ENCODE data around the gene SPATA21.
"Not testable (repeated sequence)": the region's sequence is repeated elsewhere in the genome, so short reads cannot be mapped to it uniquely, and the experiment has no call there.

SPATA21 gene

GRCh38 chr1:16456151-16456550 is 18.9 kb upstream of the SPATA21 start:
- intact Hi-C loops (cut with DNase I): not testable (repeated sequence)

DNA sequence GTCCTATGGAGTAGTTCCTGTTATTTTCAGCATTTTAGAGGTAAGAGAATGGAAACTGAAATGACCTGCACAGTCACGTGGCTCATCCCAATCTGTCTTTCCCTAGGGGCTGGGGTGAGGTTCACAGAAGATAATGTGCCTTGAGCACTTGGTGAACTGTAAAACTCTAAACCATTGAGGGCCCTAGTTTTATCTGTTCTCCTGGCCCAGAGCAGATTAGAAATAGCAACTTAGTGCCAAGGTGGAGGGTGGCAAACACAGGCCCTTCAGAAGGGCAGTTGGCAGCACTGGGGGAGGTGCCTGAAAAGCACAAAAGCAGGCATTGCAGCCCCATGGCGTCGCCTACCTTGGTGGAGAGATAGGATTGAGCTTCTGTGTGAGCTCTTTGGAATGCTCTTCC is 17.7 kb upstream of the SPATA21 start:
- DNase-seq; intact Hi-C loops (cut with DNase I): not testable (repeated sequence)

More at GRCh38 chr1:16456151-16456550, 18.9 kb upstream of the SPATA21 start:
- DNase-seq: not testable (repeated sequence)

DNA sequence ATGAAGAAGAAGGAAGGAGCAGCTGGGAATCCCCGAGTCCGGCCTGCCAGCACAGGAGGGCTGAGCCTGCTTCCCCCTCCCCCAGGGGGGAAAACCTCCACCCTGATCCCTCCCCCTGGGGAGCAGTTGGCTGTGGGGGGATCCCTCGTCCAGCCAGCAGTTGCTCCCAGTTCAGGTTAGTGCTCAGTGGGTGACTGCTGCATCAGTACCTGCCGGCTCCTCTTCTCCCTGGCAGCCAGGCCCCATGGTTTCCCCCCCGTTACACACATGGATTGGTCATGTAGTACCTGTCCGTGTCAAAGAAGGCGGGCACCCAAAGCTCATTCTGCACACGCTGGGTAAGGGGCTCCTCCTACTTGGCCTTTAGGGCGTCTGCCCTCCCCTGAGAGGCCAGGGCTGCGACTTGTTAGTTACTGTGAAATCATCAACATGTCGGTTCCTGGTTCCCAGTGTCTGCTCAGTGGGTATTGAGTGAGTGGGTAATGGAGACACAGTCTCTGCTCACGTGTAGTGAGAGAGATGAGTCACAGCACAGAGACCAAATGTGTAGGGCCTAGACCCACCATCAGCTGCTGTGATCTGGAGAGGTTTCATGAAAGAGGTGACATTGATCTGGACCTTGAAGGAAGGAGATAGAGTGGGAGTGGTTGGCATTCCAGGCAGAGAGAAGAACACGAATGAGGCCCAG is 14.8 kb upstream of the SPATA21 start:
- DNase-seq: no peak
- intact Hi-C loops (cut with DNase I): no loop called here

GRCh38 chr1:16450863-16451481 is 13.7 kb upstream of the SPATA21 start:
- no peak for DNase-seq
- intact Hi-C loops (cut with DNase I): no loop called here

- intact Hi-C loops (cut with DNase I): no loop called here
- DNase-seq: no peak
Observed at GRCh38 chr1:16449666-16450065, 12.4 kb upstream of the SPATA21 start.

GRCh38 chr1:16449065-16449464 is 11.8 kb upstream of the SPATA21 start:
- no peak for DNase-seq
- intact Hi-C loops (cut with DNase I): no loop called here

- intact Hi-C loops (cut with DNase I): no loop called here
- DNase-seq: no peak
Observed at GRCh38 chr1:16447641-16448040, 10.4 kb upstream of the SPATA21 start.

- no peak for DNase-seq
- intact Hi-C loops (cut with DNase I): no loop called here
Observed at GRCh38 chr1:16446116-16446515, 8.9 kb upstream of the SPATA21 start.

DNA sequence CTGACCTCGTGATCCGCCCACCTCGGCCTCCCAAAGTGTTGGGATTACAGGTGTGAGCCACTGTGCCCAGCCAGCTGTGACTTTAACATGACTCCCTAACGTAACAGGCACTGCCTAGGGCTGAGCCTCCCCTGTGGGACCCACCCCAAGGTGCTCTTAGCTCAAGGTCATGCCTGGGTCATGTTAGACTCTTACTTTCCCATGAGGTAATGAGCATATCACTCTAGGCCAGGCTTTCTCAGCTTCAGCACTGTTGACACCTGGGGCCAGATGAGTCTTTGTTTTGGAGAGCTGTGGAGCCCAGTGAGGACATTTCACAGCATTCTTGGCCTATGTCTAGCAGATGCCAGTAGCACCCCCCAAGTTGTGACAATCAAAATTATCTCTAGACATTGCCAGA is 7.8 kb upstream of the SPATA21 start:
- DNase-seq: no peak
- intact Hi-C loops (cut with DNase I): no loop called here

DNA sequence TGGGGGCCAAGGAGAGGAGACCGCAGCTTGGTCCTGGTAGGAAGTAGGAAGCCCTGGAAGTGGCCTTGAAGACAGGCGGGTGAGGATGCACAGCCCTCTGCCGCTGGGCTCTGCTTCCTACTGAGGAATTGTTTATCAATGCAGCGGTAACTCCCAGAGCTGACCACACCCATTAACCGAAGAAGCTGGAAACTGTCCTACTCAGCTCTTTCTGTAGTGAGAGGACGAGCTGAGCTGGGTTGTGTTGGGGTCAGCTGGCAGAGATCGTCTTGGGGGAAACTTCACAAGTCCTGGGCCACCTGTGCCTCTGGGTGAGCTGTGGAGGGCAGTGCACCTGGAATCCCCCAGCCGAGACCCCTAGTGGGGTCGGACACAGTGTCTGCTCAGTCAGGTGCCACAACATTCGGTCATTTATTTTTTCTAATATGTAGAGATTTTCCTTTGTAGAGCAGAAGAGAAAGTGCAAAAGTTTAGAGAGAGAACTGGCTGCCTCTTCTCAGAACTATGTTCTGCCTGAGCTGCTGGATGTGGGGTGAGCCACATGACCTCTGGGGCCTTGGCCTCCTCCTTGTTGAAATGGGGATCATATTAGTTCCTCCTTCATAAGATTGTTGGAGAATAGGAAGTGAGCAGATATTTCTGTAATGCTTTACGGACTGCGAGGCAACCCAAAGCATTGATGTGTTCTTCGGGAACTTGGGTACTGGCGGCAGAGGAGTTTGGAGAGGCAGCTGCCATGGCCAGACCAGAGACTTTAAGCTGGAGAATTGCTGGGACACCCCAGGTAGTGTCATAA is 6.9 kb upstream of the SPATA21 start:
- intact Hi-C loops (cut with DNase I): loop anchor here (5.0 kb wide), 1 partner anchor 53 kb away; no protein-coding TSS in a partner anchor
- no peak for DNase-seq

DNA sequence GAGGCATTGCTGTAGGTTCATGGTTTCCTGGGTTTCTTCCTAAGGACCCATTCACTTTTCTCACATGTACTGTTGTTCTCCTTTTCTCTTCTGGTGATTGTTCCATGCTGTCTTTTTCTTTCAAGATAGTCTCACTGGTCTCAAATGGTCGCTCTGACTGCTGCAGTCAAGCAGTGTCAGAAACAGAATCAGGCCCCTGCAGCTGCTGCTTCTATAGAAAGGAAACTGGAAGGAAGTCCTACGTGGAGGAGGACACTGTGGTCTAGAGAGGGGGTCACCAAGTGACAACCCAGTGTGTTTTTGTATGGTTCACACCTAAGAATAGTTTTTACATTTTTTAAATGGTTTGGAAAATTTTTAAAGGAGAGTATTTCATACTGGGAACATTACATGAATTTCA is 5.7 kb upstream of the SPATA21 start:
- intact Hi-C loops (cut with DNase I): loop anchor here (5.0 kb wide), 1 partner anchor 54 kb away; no protein-coding TSS in a partner anchor
- DNase-seq: no peak

DNA sequence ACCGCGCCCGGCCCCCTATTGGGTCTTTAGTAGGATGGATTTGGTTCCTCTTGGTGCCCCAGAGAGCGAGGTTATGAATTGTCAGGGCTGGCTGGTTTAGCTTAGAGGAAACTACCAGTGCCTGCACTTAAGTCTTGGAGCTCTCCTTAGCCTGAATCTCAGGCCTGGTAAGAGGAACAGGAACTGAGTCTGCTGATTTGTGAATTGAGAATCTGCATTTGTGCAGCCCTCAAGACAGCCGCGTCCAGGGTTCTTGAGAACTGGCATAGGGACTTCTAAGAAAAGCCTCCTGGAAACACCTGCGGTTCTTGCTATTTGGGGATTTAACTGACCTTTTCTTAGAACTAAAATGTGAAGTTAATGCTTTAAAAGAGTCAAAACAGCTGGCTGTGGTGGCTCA is 5.0 kb upstream of the SPATA21 start:
- intact Hi-C loops (cut with DNase I): loop anchor here (5.0 kb wide), 1 partner anchor 55 kb away; no protein-coding TSS in a partner anchor
- DNase-seq: no peak

GRCh38 chr1:16441282-16441665 is 4.0 kb upstream of the SPATA21 start:
- no peak for DNase-seq
- intact Hi-C loops (cut with DNase I): loop anchor here (5.0 kb wide), 1 partner anchor 56 kb away; no protein-coding TSS in a partner anchor

GRCh38 chr1:16440470-16441281 is 3.5 kb upstream of the SPATA21 start, which contains the start of gene NECAP2:
TSS of gene NECAP2 (plus strand) at chr1:16440724. CDS start at chr1:16440762, 38 bp downstream.
- intact Hi-C loops (cut with DNase I): loop anchor here (5.0 kb wide), 1 partner anchor 57 kb away; no protein-coding TSS in a partner anchor
- peak; percentile 81 to 98 (median 95) for DNase-seq

DNA sequence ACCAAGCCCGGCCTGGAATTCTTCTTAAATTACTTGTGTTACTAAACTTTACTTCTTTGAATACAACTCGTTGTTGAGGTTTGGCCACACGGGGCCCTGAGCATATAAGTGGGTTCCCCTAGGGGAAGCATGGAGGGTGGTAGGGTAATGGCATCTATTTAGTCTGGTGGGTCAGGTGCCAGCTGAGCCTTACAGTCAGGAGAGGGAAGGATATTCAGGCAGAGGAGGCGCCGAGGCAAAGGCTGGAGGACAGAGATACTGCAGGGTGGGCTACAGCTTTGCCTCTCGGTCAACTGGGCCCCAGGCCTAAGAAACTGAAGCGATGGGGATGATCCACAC is 2.9 kb upstream of the SPATA21 start:
- intact Hi-C loops (cut with DNase I): loop anchor here (5.0 kb wide), 1 partner anchor 57 kb away; no protein-coding TSS in a partner anchor

DNA sequence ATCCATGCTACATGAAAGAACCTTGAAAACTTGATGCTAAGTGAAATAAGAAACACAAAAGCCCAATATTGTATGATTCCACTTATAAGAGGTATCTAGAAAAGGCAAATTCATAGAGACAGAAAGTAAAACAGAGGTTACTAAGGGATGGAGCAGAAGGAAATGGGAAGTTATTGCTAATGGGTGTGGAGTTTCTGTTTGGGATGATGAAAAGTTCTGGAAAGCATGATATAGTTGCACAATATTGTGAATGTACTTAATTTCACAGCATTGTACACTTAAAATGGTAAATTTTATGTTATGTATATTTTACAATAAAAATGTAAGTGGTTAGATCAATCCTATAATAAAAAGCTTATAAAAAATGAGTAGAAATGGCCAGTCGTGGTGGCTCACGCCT is 1.7 kb upstream of the SPATA21 start:
- DNase-seq: no peak
- intact Hi-C loops (cut with DNase I): no loop called here

More for the DNA sequence above, 2.9 kb upstream of the SPATA21 start:
- DNase-seq: no peak

DNA sequence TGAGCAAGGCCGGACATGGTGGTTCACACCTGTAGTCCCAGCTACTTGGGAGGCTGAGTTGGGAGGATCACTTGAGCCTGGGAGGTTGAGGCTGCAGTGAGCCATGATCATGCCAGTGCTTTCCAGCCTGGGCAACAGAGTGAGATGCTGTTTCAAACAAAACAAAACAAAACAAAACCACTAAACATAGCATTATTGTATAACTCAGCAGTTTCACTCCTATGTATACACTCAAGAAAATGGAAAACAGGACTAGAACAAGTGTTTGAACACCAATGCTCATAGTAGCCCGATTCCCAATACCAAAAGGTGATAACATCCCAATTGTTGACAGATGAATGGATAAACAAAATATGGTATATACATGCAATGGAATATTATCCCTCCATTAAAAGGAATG is 1.3 kb upstream of the SPATA21 start:
- no peak for DNase-seq
- intact Hi-C loops (cut with DNase I): no loop called here

DNA sequence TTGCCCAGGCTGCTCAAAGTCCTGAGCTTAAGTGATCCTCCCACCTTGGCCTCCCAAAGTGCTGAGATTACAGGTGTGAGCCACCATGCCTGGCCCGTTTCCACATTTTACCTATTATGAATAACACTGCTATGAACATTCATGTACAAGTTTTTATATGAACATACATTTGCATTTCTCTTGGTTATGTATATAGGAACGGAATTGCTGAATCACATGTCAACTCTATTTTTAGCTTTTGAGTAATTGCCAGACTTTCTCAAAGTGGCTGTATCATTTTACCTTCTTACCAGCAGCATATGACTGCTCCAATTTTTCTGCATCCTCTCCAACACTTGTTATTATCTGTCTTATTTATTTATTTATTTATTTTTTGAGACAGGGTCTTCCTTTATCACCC is 2.7 kb downstream of the SPATA21 start:
- intact Hi-C loops (cut with DNase I): no loop called here

DNA sequence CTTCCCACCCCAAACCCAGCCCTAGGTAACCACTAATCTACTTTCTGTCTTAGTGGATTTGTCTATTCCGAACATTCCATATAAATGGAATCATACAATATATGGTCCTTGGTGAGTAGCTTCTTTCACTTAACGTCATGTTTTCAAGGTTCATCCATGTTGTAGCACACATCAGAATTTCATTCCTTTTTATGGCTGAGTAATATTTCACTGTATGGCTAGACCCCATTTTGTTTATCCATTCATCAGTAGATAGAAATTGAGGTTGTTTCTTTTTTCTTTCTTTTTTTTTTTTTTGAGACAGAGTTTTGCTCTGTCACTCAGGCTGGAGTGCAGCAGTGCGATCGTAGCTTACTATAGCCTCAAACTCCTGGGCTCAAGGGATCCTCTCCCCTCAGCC is 3.2 kb downstream of the SPATA21 start:
- intact Hi-C loops (cut with DNase I): no loop called here
- no peak for DNase-seq

More for the DNA sequence above, 2.7 kb downstream of the SPATA21 start:
- no peak for DNase-seq
